Measurements from ENCODE around the gene C11orf16. TPM values are rescaled to one million over a fixed set of nuclear protein-coding genes. Genes with fewer than 3 reads are reported as not detected.

The C11orf16 gene
- polyA plus RNA-seq, 1 of the 3 experiments (the other 2 are of a cell fraction), result not detected

DNA sequence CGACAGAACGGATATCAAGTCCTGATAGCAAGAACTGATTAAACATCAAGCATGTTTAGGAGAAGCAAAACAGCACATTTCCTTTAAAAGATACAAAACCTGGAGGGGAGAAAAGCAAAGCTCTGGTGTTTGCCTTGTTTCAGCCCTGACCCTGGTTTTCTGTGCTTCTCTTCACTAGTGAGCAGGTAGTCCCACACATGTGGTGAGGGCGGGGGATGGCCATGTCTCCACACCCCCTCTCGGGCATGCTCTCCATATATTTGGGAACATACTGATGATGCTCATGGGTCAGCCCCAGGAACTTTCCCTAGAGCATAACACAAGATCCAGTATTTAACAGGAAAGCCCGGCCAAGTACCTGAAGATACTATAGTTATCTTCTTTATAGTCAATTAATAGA, 10.1 kb downstream of the C11orf16 start:
- Histone ChIP-seq H3K9me3 (no peaks in the 10 kb centered on the region), H3F3A (replicated peaks; ENCODE audit: insufficient read depth) (peaks cover 4% of the 10 kb centered on the region), H4K20me1 (ENCODE audit: insufficient read depth) (no peaks in the 10 kb centered on the region), H2AFZ (ENCODE audit: low read depth) (no peak overlapping the region), H3K9ac (no peak overlapping the region), H3K4me1 (ENCODE audit: control insufficient read depth in 1 of 2, insufficient read depth in 2 of 2, low read depth in 1 of 2, low read length in 1 of 2) (no peaks in the 10 kb centered on the region), H3K4me2 (no peak overlapping the region), H3K9me2 (no peaks in the 10 kb centered on the region), H3K36me3 (replicated peaks in 1 of 2; ENCODE audit: control insufficient read depth in 1 of 2, insufficient read depth in 2 of 2, low read length in 1 of 2) (peaks cover 40 to 53% of the 10 kb centered on the region in 2 experiments), H3K27ac (ENCODE audit: low read depth in 2 of 2, low read length in 1 of 2) (no peak overlapping the region), H3K4me3 (ENCODE audit: low read depth in 2 of 2, low read length in 1 of 2) (no peak overlapping the region), H3K79me2 (ENCODE audit: insufficient read depth) (no peaks in the 10 kb centered on the region), H3K27me3 (ENCODE audit: insufficient read depth) (no peaks in the 10 kb centered on the region)
- no peak for DNase-seq
- no peak for TF ChIP-seq EZH2phosphoT487 (IDR thresholded peaks at IDR 0.05; ENCODE audit: borderline replicate concordance, low read depth)
- ChIA-PET CTCF (interaction anchor here (1.2 to 2.6 kb wide), 4 partner anchors 9 to 93 kb away, joined by 3 to 16 read pairs (median 6); partner anchors contain the start of gene AKIP1), POLR2A (no interaction called here)
- WGBS (ENCODE audit: low lambda C conversion rate), result 93% methylated on average over 5 of the region's 5 CpGs

DNA sequence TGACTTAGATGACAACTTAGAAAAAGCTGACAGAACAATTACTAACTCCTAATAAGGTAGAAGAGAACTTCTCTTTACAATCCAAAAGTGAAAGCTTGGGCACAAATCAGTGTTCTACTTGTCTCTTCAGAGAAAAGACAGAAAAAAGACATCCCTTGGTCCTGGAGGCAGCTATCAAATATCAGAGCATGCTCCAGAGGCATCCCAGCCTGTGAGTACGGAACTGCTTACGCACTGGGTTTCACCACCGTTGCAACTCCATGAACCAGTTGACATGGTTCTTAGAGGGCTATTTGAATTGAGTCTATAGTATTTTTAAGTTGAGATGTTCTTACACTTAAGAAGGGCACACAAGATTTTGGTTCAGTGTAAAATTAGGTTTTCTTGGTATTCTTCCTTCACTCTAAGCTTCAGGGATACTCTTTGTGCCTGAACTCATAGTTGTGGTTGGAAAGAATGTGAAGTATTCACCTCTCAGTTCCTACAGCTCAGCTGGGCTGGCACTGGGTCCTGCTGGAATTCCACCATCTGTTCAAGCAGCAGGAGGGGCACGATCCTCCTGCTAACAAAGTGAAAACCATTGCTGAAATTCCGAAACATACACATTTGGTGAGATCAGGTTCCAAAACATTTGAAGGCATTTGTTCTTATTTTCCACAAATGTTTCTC, 15.5 kb downstream of the C11orf16 start:
- peaks cover 33% of the 10 kb centered on the region for H3K79me2 ChIP-seq (ENCODE audit: insufficient read depth)
- POLR2A ChIA-PET, result no interaction called here
- no peaks in the 10 kb centered on the region for H3K9me3 ChIP-seq
- peak overlapping the region; percentile 40; the same call in 1 of the 2 replicates for H3K4me2 ChIP-seq
- CTCF ChIA-PET, result interaction anchor here (2.7 kb wide), 1 partner anchor 42 kb away, joined by 10 read pairs; no protein-coding TSS in a partner anchor
- no peak overlapping the region for H3K4me3 ChIP-seq (ENCODE audit: low read depth in 2 of 2, low read length in 1 of 2)
- H3F3A ChIP-seq (replicated peaks; ENCODE audit: insufficient read depth), result peaks cover 29% of the 10 kb centered on the region
- WGBS (ENCODE audit: low lambda C conversion rate), result 48% methylated on average over 5 of the region's 5 CpGs
- DNase-seq, result no peak
- H3K9ac ChIP-seq, result no peak overlapping the region; the same call in 1 of the 2 replicates
- H3K4me1 ChIP-seq (ENCODE audit: control insufficient read depth in 1 of 2, insufficient read depth in 2 of 2, low read depth in 1 of 2, low read length in 1 of 2), result peaks cover 16 to 20% of the 10 kb centered on the region in 2 experiments
- peaks cover 54 to 60% of the 10 kb centered on the region in 2 experiments for H3K36me3 ChIP-seq (replicated peaks in 1 of 2; ENCODE audit: control insufficient read depth in 1 of 2, insufficient read depth in 2 of 2, low read length in 1 of 2)
- H3K9me2 ChIP-seq, result no peaks in the 10 kb centered on the region
- TF ChIP-seq, protein P1, sequence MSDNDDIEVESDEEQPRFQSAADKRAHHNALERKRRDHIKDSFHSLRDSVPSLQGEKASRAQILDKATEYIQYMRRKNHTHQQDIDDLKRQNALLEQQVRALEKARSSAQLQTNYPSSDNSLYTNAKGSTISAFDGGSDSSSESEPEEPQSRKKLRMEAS (IDR thresholded peaks at IDR 0.05; ENCODE audit: low read depth), result peak; percentile 69; the same call in 1 of the 2 replicates
- no peak for TF ChIP-seq NRF1 (IDR thresholded peaks at IDR 0.05; ENCODE audit: low read depth, low read length)
- TF ChIP-seq, protein P2, sequence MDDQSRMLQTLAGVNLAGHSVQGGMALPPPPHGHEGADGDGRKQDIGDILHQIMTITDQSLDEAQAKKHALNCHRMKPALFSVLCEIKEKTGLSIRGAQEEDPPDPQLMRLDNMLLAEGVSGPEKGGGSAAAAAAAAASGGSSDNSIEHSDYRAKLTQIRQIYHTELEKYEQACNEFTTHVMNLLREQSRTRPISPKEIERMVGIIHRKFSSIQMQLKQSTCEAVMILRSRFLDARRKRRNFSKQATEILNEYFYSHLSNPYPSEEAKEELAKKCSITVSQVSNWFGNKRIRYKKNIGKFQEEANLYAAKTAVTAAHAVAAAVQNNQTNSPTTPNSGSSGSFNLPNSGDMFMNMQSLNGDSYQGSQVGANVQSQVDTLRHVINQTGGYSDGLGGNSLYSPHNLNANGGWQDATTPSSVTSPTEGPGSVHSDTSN (IDR thresholded peaks at IDR 0.05), result peak; percentile 80
- TF ChIP-seq MEF2A (IDR thresholded peaks at IDR 0.05; ENCODE audit: borderline replicate concordance, low read depth), result no peak
- TF ChIP-seq, protein P3, sequence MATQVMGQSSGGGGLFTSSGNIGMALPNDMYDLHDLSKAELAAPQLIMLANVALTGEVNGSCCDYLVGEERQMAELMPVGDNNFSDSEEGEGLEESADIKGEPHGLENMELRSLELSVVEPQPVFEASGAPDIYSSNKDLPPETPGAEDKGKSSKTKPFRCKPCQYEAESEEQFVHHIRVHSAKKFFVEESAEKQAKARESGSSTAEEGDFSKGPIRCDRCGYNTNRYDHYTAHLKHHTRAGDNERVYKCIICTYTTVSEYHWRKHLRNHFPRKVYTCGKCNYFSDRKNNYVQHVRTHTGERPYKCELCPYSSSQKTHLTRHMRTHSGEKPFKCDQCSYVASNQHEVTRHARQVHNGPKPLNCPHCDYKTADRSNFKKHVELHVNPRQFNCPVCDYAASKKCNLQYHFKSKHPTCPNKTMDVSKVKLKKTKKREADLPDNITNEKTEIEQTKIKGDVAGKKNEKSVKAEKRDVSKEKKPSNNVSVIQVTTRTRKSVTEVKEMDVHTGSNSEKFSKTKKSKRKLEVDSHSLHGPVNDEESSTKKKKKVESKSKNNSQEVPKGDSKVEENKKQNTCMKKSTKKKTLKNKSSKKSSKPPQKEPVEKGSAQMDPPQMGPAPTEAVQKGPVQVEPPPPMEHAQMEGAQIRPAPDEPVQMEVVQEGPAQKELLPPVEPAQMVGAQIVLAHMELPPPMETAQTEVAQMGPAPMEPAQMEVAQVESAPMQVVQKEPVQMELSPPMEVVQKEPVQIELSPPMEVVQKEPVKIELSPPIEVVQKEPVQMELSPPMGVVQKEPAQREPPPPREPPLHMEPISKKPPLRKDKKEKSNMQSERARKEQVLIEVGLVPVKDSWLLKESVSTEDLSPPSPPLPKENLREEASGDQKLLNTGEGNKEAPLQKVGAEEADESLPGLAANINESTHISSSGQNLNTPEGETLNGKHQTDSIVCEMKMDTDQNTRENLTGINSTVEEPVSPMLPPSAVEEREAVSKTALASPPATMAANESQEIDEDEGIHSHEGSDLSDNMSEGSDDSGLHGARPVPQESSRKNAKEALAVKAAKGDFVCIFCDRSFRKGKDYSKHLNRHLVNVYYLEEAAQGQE (IDR thresholded peaks at IDR 0.05; ENCODE audit: low read depth, low read length), result no peak
- peak; percentile 97 for TF ChIP-seq TEAD4 (IDR thresholded peaks at IDR 0.05; ENCODE audit: borderline replicate concordance, insufficient read depth)
- TF ChIP-seq GABPA (IDR thresholded peaks at IDR 0.05; ENCODE audit: low read depth), result no peak
- peak in 1 of 2 experiments; percentile 57; a peak in 1 of 4 replicates for TF ChIP-seq EP300 (IDR thresholded peaks at IDR 0.05; ENCODE audit: borderline replicate concordance in 1 of 2, low read depth in 1 of 2, low read length in 1 of 2)
- TF ChIP-seq FOXM1 (IDR thresholded peaks at IDR 0.05; ENCODE audit: low read depth), result no peak
- TF ChIP-seq, protein P4, sequence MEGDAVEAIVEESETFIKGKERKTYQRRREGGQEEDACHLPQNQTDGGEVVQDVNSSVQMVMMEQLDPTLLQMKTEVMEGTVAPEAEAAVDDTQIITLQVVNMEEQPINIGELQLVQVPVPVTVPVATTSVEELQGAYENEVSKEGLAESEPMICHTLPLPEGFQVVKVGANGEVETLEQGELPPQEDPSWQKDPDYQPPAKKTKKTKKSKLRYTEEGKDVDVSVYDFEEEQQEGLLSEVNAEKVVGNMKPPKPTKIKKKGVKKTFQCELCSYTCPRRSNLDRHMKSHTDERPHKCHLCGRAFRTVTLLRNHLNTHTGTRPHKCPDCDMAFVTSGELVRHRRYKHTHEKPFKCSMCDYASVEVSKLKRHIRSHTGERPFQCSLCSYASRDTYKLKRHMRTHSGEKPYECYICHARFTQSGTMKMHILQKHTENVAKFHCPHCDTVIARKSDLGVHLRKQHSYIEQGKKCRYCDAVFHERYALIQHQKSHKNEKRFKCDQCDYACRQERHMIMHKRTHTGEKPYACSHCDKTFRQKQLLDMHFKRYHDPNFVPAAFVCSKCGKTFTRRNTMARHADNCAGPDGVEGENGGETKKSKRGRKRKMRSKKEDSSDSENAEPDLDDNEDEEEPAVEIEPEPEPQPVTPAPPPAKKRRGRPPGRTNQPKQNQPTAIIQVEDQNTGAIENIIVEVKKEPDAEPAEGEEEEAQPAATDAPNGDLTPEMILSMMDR (IDR thresholded peaks at IDR 0.05), result 0 out of 2 replicates have a peak, but pooled peaks have one; percentile 15
- no peak for TF ChIP-seq MXI1 (IDR thresholded peaks at IDR 0.05; ENCODE audit: low read depth, low read length)
- TF ChIP-seq NFIC (IDR thresholded peaks at IDR 0.05; ENCODE audit: borderline replicate concordance), result peak; percentile 89
- no peak for TF ChIP-seq CHD2 (IDR thresholded peaks at IDR 0.05; ENCODE audit: low read length, partially characterized antibody)
- TF ChIP-seq RCOR1 (IDR thresholded peaks at IDR 0.05; ENCODE audit: low read length), result no peak
- no peak for TF ChIP-seq YY1 (IDR thresholded peaks at IDR 0.05; ENCODE audit: low read depth)
- peak; percentile 95 for TF ChIP-seq TCF12 (IDR thresholded peaks at IDR 0.05)
- peak; percentile 27 for TF ChIP-seq ELF1 (IDR thresholded peaks at IDR 0.05)
- peak; percentile 34; the same call in 1 of the 2 replicates for TF ChIP-seq SIN3A (IDR thresholded peaks at IDR 0.05; ENCODE audit: borderline replicate concordance, low read depth, low read length)
- TF ChIP-seq JUND (IDR thresholded peaks at IDR 0.05), result peak; percentile 47; the same call in 1 of the 2 replicates
- TF ChIP-seq EZH2phosphoT487 (IDR thresholded peaks at IDR 0.05; ENCODE audit: borderline replicate concordance, low read depth), result no peak
- peaks cover 5% of the 10 kb centered on the region; the same call in 1 of the 2 replicates for H4K20me1 ChIP-seq (ENCODE audit: insufficient read depth)
- H3K27ac ChIP-seq (ENCODE audit: low read depth in 2 of 2, low read length in 1 of 2), result peak overlapping the region; percentile 61 to 74
- no peak overlapping the region for H2AFZ ChIP-seq (ENCODE audit: low read depth)
- H3K27me3 ChIP-seq (ENCODE audit: insufficient read depth), result no peaks in the 10 kb centered on the region
